KMS-11 (cell line): Measurements from ENCODE around the gene UGT1A10.

Experiments
- H2AFZ ChIP-seq: fragments of 200-600 bp; sonication (generic); 2 replicates; pipeline ENCODE4 v1.6.1; 2016; ENCODE audit warnings: antibody characterized with exemption, mixed run types, low read depth
- H3K27ac ChIP-seq: fragments of 200-600 bp; sonication (generic); 2 replicates; pipeline ENCODE4 v1.6.1; 2016; ENCODE audit warnings: mild to moderate bottlenecking, mixed run types
- H3K27me3 ChIP-seq: fragments of 200-600 bp; sonication (generic); 2 replicates; pipeline ENCODE4 v1.6.1; 2017; ENCODE audit warnings: mild to moderate bottlenecking, low read depth, mixed run types, moderate library complexity; ENCODE audit not compliant: insufficient read depth
- H3K36me3 ChIP-seq: fragments of 200-600 bp; sonication (generic); 2 replicates; pipeline ENCODE4 v1.6.1; 2017; ENCODE audit warnings: mild to moderate bottlenecking, mixed run types; ENCODE audit not compliant: insufficient read depth
- H3K4me1 ChIP-seq: fragments of 200-600 bp; sonication (generic); 2 replicates; pipeline ENCODE4 v1.6.1; 2016; ENCODE audit warnings: mild to moderate bottlenecking, low read depth, mixed run types; ENCODE audit not compliant: poor library complexity, severe bottlenecking
- H3K4me2 ChIP-seq: fragments of 200-600 bp; sonication (generic); 2 replicates; pipeline ENCODE4 v1.7.0; 2016; ENCODE audit warnings: mild to moderate bottlenecking, mixed run types
- H3K4me3 ChIP-seq: fragments of 200-600 bp; sonication (generic); IDR thresholded peaks from 2 replicates; pipeline ENCODE4 v1.6.1; 2017; ENCODE audit warnings: low read depth, low read length, mixed read lengths; ENCODE audit not compliant: insufficient read depth
- H3K79me2 ChIP-seq: fragments of 200-600 bp; sonication (generic); 2 replicates; pipeline ENCODE4 v1.6.1; 2016; ENCODE audit warnings: low read depth, mixed run types; ENCODE audit not compliant: insufficient read depth
- H3K9ac ChIP-seq: fragments of 200-600 bp; sonication (generic); 2 replicates; pipeline ENCODE4 v1.6.1; 2016; ENCODE audit warnings: mild to moderate bottlenecking, mixed run types
- H4K20me1 ChIP-seq: fragments of 200-600 bp; sonication (generic); 2 replicates; pipeline ENCODE4 v1.6.1; 2016; ENCODE audit warnings: mild to moderate bottlenecking, mixed run types; ENCODE audit not compliant: insufficient read depth
- CTCF ChIP-seq: fragments of 200-600 bp; sonication (generic); conservative IDR thresholded peaks from 2 replicates; pipeline ENCODE4 v1.6.1; 2017; ENCODE audit warnings: low read depth, mild to moderate bottlenecking, antibody characterized with exemption, low read length, moderate library complexity, mixed read lengths

Gene UGT1A10

GRCh38 chr2:233800208-233800607 is 164.0 kb downstream of the UGT1A10 start:
- H3K79me2 ChIP-seq: no peaks in the 10 kb centered on the region
- H3K27ac ChIP-seq: no peak overlapping the region
- H3K27me3 ChIP-seq: no peaks in the 10 kb centered on the region
- no peak overlapping the region for H2AFZ ChIP-seq
- no peaks in the 10 kb centered on the region for H4K20me1 ChIP-seq
- no peak overlapping the region for H3K9ac ChIP-seq
- no peaks in the 10 kb centered on the region for H3K36me3 ChIP-seq
- no peak overlapping the region for H3K4me2 ChIP-seq
- no peak overlapping the region for H3K4me3 ChIP-seq
- H3K4me1 ChIP-seq: no peaks in the 10 kb centered on the region
- no peak for TF ChIP-seq CTCF

GRCh38 chr2:233801357-233802131 is 165.3 kb downstream of the UGT1A10 start:
- no peak for TF ChIP-seq CTCF
- H3K27me3 ChIP-seq: no peaks in the 10 kb centered on the region
- no peak overlapping the region for H3K9ac ChIP-seq
- H3K4me3 ChIP-seq: no peak overlapping the region
- H3K27ac ChIP-seq: no peak overlapping the region
- H3K4me2 ChIP-seq: no peak overlapping the region
- no peaks in the 10 kb centered on the region for H3K79me2 ChIP-seq
- H3K4me1 ChIP-seq: no peaks in the 10 kb centered on the region
- no peak overlapping the region for H2AFZ ChIP-seq
- no peaks in the 10 kb centered on the region for H3K36me3 ChIP-seq
- H4K20me1 ChIP-seq: no peaks in the 10 kb centered on the region

- Histone ChIP-seq H3K27me3 (no peaks in the 10 kb centered on the region), H2AFZ (no peak overlapping the region), H4K20me1 (no peaks in the 10 kb centered on the region), H3K36me3 (no peaks in the 10 kb centered on the region), H3K27ac (no peak overlapping the region), H3K79me2 (no peaks in the 10 kb centered on the region), H3K4me2 (no peak overlapping the region), H3K4me3 (no peak overlapping the region), H3K9ac (no peak overlapping the region), H3K4me1 (no peaks in the 10 kb centered on the region)
- no peak for TF ChIP-seq CTCF
Measured at GRCh38 chr2:233802132-233802815, 166.0 kb downstream of the UGT1A10 start.

GRCh38 chr2:233803292-233803911 is 167.2 kb downstream of the UGT1A10 start:
- no peak overlapping the region for H3K9ac ChIP-seq
- no peak overlapping the region for H3K4me3 ChIP-seq
- H3K79me2 ChIP-seq: no peaks in the 10 kb centered on the region
- no peak overlapping the region for H3K4me2 ChIP-seq
- no peaks in the 10 kb centered on the region for H3K27me3 ChIP-seq
- H3K4me1 ChIP-seq: no peaks in the 10 kb centered on the region
- no peaks in the 10 kb centered on the region for H3K36me3 ChIP-seq
- no peak overlapping the region for H2AFZ ChIP-seq
- no peak for TF ChIP-seq CTCF
- H3K27ac ChIP-seq: no peak overlapping the region
- H4K20me1 ChIP-seq: no peaks in the 10 kb centered on the region
